Activated B cell treated with CpG ODN at 0.5 μM for 24 hours (primary cell): Measurements from ENCODE around the gene RUVBL2. TPM values are rescaled to one million over a fixed set of nuclear protein-coding genes. Genes with fewer than 3 reads are reported as not detected.
"Not testable (repeated sequence)": the region's sequence is repeated elsewhere in the genome, so short reads cannot be mapped to it uniquely, and the experiment has no call there.

Source experiments
- ATAC-seq: fragments of 200-7000 bp; cut with Tn5 transposase; one replicate; pipeline ENCODE4 v1.10.0; 2021; ENCODE audit warnings: low read depth, mild to moderate bottlenecking, moderate library complexity
- CTCF ChIA-PET: fragments of 350-600 bp; sonication (Branson Sonifier 250); formaldehyde crosslinking; loops from one replicate; lab custom pipeline; 2021; ENCODE audit warnings: antibody characterized with exemption; lab: Charles Lee
- POLR2A ChIA-PET: fragments of 350-600 bp; sonication (Branson Sonifier 250); formaldehyde crosslinking; loops from one replicate; lab custom pipeline; 2021; ENCODE audit warnings: antibody characterized with exemption; lab: Charles Lee
- DNase-seq: peaks from one replicate; pipeline ENCODE4 v3.0.0; 2022
- H3K27ac Mint-ChIP-seq: one replicate; pipeline ENCODE4 v1.8.0; 2020; ENCODE audit warnings: mixed read lengths
- H3K27me3 Mint-ChIP-seq: one replicate; pipeline ENCODE4 v1.8.0; 2021; ENCODE audit warnings: mixed read lengths
- H3K36me3 Mint-ChIP-seq: one replicate; pipeline ENCODE4 v1.8.0; 2021; ENCODE audit warnings: low read depth, mixed read lengths
- H3K4me1 Mint-ChIP-seq: one replicate; pipeline ENCODE4 v1.8.0; 2021; ENCODE audit warnings: mixed read lengths
- H3K4me3 Mint-ChIP-seq: one replicate; pipeline ENCODE4 v1.8.0; 2020; ENCODE audit warnings: mild to moderate bottlenecking, mixed read lengths
- H3K9me3 Mint-ChIP-seq: one replicate; pipeline ENCODE4 v1.8.0; 2020; ENCODE audit warnings: mixed read lengths
- CTCF ChIP-seq: fragments of 200-600 bp; IDR thresholded peaks from one replicate; pipeline ENCODE4 v1.8.0; 2022; ENCODE audit warnings: antibody characterized with exemption, mild to moderate bottlenecking
- intact Hi-C: fragments of 100-400 bp; cut with micrococcal nuclease; formaldehyde crosslinking; loops from one replicate; pipeline ENCODE4 v1.15.1; 2024
- total RNA-seq: library from RNA; stranded (reverse); gene quantifications from 2 replicates; pipeline ENCODE4 v1.2.3, GENCODE V29; 2022

RUVBL2 gene
- total RNA-seq, 1 donor from 2014 or later, result 75.6 TPM

- no peak for ATAC-seq
- no peak for DNase-seq
- no peak for TF ChIP-seq CTCF
- Mint-ChIP-seq H3K36me3 (peaks cover 33% of the 10 kb centered on the region), H3K27ac (no peak within 1 kb of the TSS), H3K4me1 (peaks cover 32% of the 10 kb centered on the region), H3K27me3 (peaks cover 3% of the 10 kb centered on the region), H3K9me3 (no peaks in the 10 kb centered on the region), H3K4me3 (peak within 1 kb of the TSS; percentile 87)
- CTCF ChIA-PET, result interaction anchor here (1.3 kb wide), 1 partner anchor 23 kb away, joined by 4 read pairs; the partner anchor contains the start of gene RUVBL2
- intact Hi-C loops, result loop anchor here (5.0 kb wide), 2 partner anchors 40 to 435 kb away; partner anchors contain the start of genes ALDH16A1, CGB7 and PIH1D1
- POLR2A ChIA-PET, result interaction anchor here (0.6 to 1.2 kb wide), 5 partner anchors 24 to 1460 kb away, joined by 3 to 6 read pairs (median 4); partner anchors contain the start of genes GYS1 and RUVBL2
Observed at GRCh38 chr19:49017041-49017665, 23.5 kb downstream of the RUVBL2 start, which contains the start of gene LHB. Gene LHB (minus strand): TSS chr19:49017091. CDS start chr19:49017081, 10 bp downstream.

- peaks cover 26% of the 10 kb centered on the region for H3K36me3 Mint-ChIP-seq
- peaks cover 32% of the 10 kb centered on the region for H3K4me1 Mint-ChIP-seq
- intact Hi-C loops, result loop anchor here (2.0 to 5.0 kb wide), 3 partner anchors 25 to 434 kb away; partner anchors contain the start of genes ALDH16A1, CGB7, GYS1 and PIH1D1
- peak; percentile 70 for DNase-seq
- no peaks in the 10 kb centered on the region for H3K9me3 Mint-ChIP-seq
- H3K27me3 Mint-ChIP-seq, result peaks cover 3% of the 10 kb centered on the region
- peak overlapping the region; percentile 87 for H3K4me3 Mint-ChIP-seq
- no peak for TF ChIP-seq CTCF
- POLR2A ChIA-PET, result interaction anchor here (0.6 to 1.2 kb wide), 5 partner anchors 24 to 1459 kb away, joined by 3 to 6 read pairs (median 4); partner anchors contain the start of genes GYS1 and RUVBL2
- ATAC-seq, result peak; percentile 77
- CTCF ChIA-PET, result interaction anchor here (1.3 to 2.6 kb wide), 2 partner anchors 18 to 24 kb away, joined by 4 to 8 read pairs; partner anchors contain the start of gene RUVBL2
- no peak overlapping the region for H3K27ac Mint-ChIP-seq
Observed at GRCh38 chr19:49017666-49018351, 24.1 kb downstream of the RUVBL2 start.

- CTCF ChIA-PET, result interaction anchor here (0.6 to 2.6 kb wide), 4 partner anchors 19 to 1155 kb away, joined by 3 to 8 read pairs (median 4); partner anchors contain the start of genes LIN7B and RUVBL2
- H3K4me1 Mint-ChIP-seq, result peaks cover 32% of the 10 kb centered on the region
- DNase-seq, ATAC-seq, H3K9me3 Mint-ChIP-seq, H3K27me3 Mint-ChIP-seq, H3K27ac Mint-ChIP-seq: not testable (repeated sequence)
- intact Hi-C loops, result loop anchor here (2.0 to 5.0 kb wide), 3 partner anchors 26 to 434 kb away; partner anchors contain the start of genes ALDH16A1, CGB7, GYS1 and PIH1D1
- POLR2A ChIA-PET, result interaction anchor here (0.6 to 1.3 kb wide), 5 partner anchors 25 to 832 kb away, joined by 3 to 6 read pairs (median 3); partner anchors contain the start of genes GYS1 and RUVBL2
- peaks cover 23% of the 10 kb centered on the region for H3K36me3 Mint-ChIP-seq
- H3K4me3 Mint-ChIP-seq, result peak overlapping the region; percentile 87
Observed at GRCh38 chr19:49018388-49019241, 24.9 kb downstream of the RUVBL2 start.

- intact Hi-C loops, result loop anchor here (2.0 to 5.0 kb wide), 3 partner anchors 27 to 433 kb away; partner anchors contain the start of genes ALDH16A1, CGB7, GYS1 and PIH1D1
- H3K27me3 Mint-ChIP-seq, result peaks cover 3% of the 10 kb centered on the region
- H3K9me3 Mint-ChIP-seq, result no peaks in the 10 kb centered on the region
- H3K27ac Mint-ChIP-seq, result no peak overlapping the region
- ChIA-PET POLR2A (interaction anchor here (0.6 to 1.3 kb wide), 4 partner anchors 11 to 469 kb away, joined by 3 to 4 read pairs (median 3); partner anchors contain the start of genes GYS1 and RUVBL2), CTCF (interaction anchor here (0.6 to 2.6 kb wide), 4 partner anchors 20 to 1156 kb away, joined by 3 to 8 read pairs (median 3); partner anchors contain the start of genes LIN7B and RUVBL2)
- H3K4me1 Mint-ChIP-seq, result peaks cover 32% of the 10 kb centered on the region
- ATAC-seq, result peak; percentile 63
- DNase-seq, result peak; percentile 69
- peak overlapping the region; percentile 87 for H3K4me3 Mint-ChIP-seq
- peaks cover 15% of the 10 kb centered on the region for H3K36me3 Mint-ChIP-seq
- TF ChIP-seq CTCF, result no peak
Observed at GRCh38 chr19:49019242-49019932, 25.7 kb downstream of the RUVBL2 start.
